Liver (tissue), 9 donors: ENCODE results near the gene MUC2. TPM values are rescaled to one million over a fixed set of nuclear protein-coding genes. Genes with fewer than 3 reads are reported as not detected.

Experiments
- DNase-seq: peaks from one replicate; pipeline ENCODE4 v3.0.0-alpha.2; 2017; ENCODE audit warnings: low spot score
- H3K27ac ChIP-seq, 2 donors: one replicate each; pipeline ENCODE4 v1.7.0; 2013; ENCODE audit warnings: inconsistent platforms in 2 of 2, low read length in 2 of 2, control low read depth in 1 of 2, low read depth in 1 of 2, mild to moderate bottlenecking in 1 of 2
- H3K27me3 ChIP-seq, 4 donors: one replicate each; pipeline versions ENCODE4 v1.6.1 to v1.7.0; 2013; ENCODE audit warnings: low read length in 3 of 4, inconsistent platforms in 1 of 4, mild to moderate bottlenecking in 1 of 4, moderate library complexity in 1 of 4; ENCODE audit not compliant: control insufficient read depth in 4 of 4, insufficient read depth in 4 of 4
- H3K36me3 ChIP-seq, 4 donors: one replicate each; pipeline versions ENCODE4 v1.6.1 to v1.7.0; 2013; ENCODE audit warnings: low read length in 3 of 4, mild to moderate bottlenecking in 3 of 4, low read depth in 1 of 4, moderate library complexity in 1 of 4; ENCODE audit not compliant: control insufficient read depth in 4 of 4, insufficient read depth in 3 of 4
- H3K4me1 ChIP-seq, 4 donors: one replicate each; pipeline versions ENCODE4 v1.6.1 to v1.7.0; 2013; ENCODE audit warnings: low read length in 3 of 4, mild to moderate bottlenecking in 3 of 4, moderate library complexity in 1 of 4; ENCODE audit not compliant: control insufficient read depth in 4 of 4, insufficient read depth in 4 of 4
- H3K4me3 ChIP-seq, 3 donors: one replicate each; pipeline versions ENCODE4 v1.6.1 to v1.7.0; 2013; ENCODE audit warnings: low read length in 3 of 3, control low read depth in 1 of 3, low read depth in 1 of 3, mild to moderate bottlenecking in 1 of 3
- H3K9ac ChIP-seq, 2 donors: one replicate each; pipeline ENCODE4 v1.7.0; 2013; ENCODE audit warnings: low read length in 2 of 2, mild to moderate bottlenecking in 2 of 2, moderate library complexity in 2 of 2, control low read depth in 1 of 2, low read depth in 1 of 2
- H3K9me3 ChIP-seq, 4 donors: one replicate each; pipeline versions ENCODE4 v1.6.1 to v1.7.0; 2013; ENCODE audit warnings: low read length in 3 of 4; ENCODE audit not compliant: control insufficient read depth in 4 of 4
- EGR1 ChIP-seq, 2 donors: IDR thresholded peaks; 2 replicates each; pipeline ENCODE4 v1.6.1; 2016 to 2018; ENCODE audit warnings: antibody characterized with exemption in 2 of 2, low read depth in 2 of 2
- FOXA2 ChIP-seq: IDR thresholded peaks from 2 replicates; pipeline ENCODE4 v1.6.1; 2016; ENCODE audit warnings: antibody characterized with exemption
- GABPA ChIP-seq, 2 donors: IDR thresholded peaks in 1 of 2; conservative IDR thresholded peaks in 1 of 2; 2 replicates each; pipeline ENCODE4 v1.6.1; 2016; ENCODE audit warnings: antibody characterized with exemption in 2 of 2, mild to moderate bottlenecking in 1 of 2, moderate library complexity in 1 of 2
- HNF4A ChIP-seq, 2 donors: conservative IDR thresholded peaks; 2 replicates each; pipeline ENCODE4 v1.6.1; 2016; ENCODE audit warnings: antibody characterized with exemption in 2 of 2, mild to moderate bottlenecking in 2 of 2
- NR2F2 ChIP-seq: IDR thresholded peaks from 2 replicates; pipeline ENCODE4 v1.6.1; 2016; ENCODE audit warnings: antibody characterized with exemption
- TAF1 ChIP-seq: conservative IDR thresholded peaks from 2 replicates; pipeline ENCODE4 v1.6.1; 2016; ENCODE audit warnings: antibody characterized with exemption, mild to moderate bottlenecking
- WGBS: extraction: QIAGEN DNeasy Blood & Tissue Kit; methylation state at CpG from one replicate; pipeline ENCODE4 v1.1.7; 2013; 5-methylcytosine and 5-hydroxymethylcytosine counted together
- polyA plus RNA-seq, 2 donors: library from polyadenylated mRNA; stranded (reverse) in 1 of 2; unstranded in 1 of 2; fragments of 200-250 nt in 1 of 2; fragments of >200 nt in 1 of 2; fragmentation: Nextera tagmentation in 1 of 2; extraction: Ambion mirVana in 1 of 2; gene quantifications; one replicate each; pipeline versions ENCODE4 v1.2.1 to v1.2.3, GENCODE V29; 2013 to 2015
- total RNA-seq, 2 donors: library from RNA; depleted of rRNA; stranded (reverse); fragments of >200 nt; gene quantifications; one replicate each; pipeline ENCODE4 v1.2.3, GENCODE V29; 2014
- TF ChIP-seq, protein P1 (sequence below): IDR thresholded peaks from 2 replicates; pipeline ENCODE4 v1.6.1; 2016; ENCODE audit warnings: antibody characterized with exemption
- TF ChIP-seq, protein P2 (sequence below): fragments of 150-350 bp; IDR thresholded peaks from 2 replicates; pipeline ENCODE4 v1.5.1; 2017; ENCODE audit warnings: improper control_type of control experiment, low read depth, low read length; ENCODE audit not compliant: missing input control
- TF ChIP-seq, protein P3 (sequence below): IDR thresholded peaks from 2 replicates; pipeline ENCODE4 v1.6.1; 2016; ENCODE audit warnings: antibody characterized with exemption
- TF ChIP-seq, protein P4 (sequence below): IDR thresholded peaks from 2 replicates; pipeline ENCODE4 v1.6.1; 2016; ENCODE audit warnings: antibody characterized with exemption, mild to moderate bottlenecking
- TF ChIP-seq, protein P5 (sequence below): IDR thresholded peaks from 2 replicates; pipeline ENCODE4 v1.6.1; 2016; ENCODE audit warnings: antibody characterized with exemption
- donor health status: healthy.
- donor health status: healthy.
- donor health status: healthy.
- donor health status: healthy.
- donor health status: healthy.

Gene MUC2
- total and polyA plus RNA-seq, 4 donors, result under 0.01 TPM; not detected in 3

DNA sequence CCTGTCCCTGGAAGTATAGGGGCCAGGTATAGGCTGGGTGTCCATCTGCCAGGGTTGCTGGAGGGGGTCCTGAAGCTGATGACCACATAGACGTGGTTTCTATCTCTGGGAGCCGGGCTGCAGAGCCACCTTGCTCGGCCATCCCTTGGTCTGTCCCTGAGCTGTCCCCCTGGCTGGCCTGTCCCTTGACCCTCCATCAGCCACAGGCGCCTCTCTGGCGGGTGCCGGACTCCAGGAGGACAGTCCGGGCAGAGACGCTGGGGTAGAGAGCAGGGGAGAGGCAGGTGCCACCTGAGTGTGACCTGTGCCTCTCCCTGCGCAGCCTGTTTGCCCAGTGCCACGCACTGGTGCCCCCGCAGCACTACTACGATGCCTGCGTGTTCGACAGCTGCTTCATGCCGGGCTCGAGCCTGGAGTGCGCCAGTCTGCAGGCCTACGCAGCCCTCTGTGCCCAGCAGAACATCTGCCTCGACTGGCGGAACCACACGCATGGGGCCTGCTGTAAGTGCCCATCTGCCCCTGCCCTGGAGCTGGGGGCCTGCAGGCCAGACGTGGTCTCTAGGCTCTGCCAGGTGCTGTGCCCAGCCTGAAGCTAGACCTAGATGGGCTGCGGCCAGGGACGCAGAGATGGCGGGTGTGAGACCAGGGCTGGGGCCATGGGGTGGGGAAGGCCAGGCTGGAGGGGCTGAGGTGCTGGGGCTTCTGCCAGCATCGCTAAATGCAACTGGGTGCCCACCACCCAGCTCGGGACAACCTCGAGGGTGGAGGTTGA, 29.9 kb downstream of the MUC2 start (continued):
- TF ChIP-seq, protein P1, sequence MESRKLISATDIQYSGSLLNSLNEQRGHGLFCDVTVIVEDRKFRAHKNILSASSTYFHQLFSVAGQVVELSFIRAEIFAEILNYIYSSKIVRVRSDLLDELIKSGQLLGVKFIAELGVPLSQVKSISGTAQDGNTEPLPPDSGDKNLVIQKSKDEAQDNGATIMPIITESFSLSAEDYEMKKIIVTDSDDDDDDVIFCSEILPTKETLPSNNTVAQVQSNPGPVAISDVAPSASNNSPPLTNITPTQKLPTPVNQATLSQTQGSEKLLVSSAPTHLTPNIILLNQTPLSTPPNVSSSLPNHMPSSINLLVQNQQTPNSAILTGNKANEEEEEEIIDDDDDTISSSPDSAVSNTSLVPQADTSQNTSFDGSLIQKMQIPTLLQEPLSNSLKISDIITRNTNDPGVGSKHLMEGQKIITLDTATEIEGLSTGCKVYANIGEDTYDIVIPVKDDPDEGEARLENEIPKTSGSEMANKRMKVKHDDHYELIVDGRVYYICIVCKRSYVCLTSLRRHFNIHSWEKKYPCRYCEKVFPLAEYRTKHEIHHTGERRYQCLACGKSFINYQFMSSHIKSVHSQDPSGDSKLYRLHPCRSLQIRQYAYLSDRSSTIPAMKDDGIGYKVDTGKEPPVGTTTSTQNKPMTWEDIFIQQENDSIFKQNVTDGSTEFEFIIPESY, result no peak
- no peak for TF ChIP-seq NR2F2
- TF ChIP-seq GABPA (IDR thresholded peaks at IDR 0.05 in 1 of 2, conservative IDR thresholded peaks at IDR 0.05 in 1 of 2), result no peak
- TF ChIP-seq TAF1, result no peak
- TF ChIP-seq, protein P2, sequence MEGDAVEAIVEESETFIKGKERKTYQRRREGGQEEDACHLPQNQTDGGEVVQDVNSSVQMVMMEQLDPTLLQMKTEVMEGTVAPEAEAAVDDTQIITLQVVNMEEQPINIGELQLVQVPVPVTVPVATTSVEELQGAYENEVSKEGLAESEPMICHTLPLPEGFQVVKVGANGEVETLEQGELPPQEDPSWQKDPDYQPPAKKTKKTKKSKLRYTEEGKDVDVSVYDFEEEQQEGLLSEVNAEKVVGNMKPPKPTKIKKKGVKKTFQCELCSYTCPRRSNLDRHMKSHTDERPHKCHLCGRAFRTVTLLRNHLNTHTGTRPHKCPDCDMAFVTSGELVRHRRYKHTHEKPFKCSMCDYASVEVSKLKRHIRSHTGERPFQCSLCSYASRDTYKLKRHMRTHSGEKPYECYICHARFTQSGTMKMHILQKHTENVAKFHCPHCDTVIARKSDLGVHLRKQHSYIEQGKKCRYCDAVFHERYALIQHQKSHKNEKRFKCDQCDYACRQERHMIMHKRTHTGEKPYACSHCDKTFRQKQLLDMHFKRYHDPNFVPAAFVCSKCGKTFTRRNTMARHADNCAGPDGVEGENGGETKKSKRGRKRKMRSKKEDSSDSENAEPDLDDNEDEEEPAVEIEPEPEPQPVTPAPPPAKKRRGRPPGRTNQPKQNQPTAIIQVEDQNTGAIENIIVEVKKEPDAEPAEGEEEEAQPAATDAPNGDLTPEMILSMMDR, result no peak
- no peak for TF ChIP-seq EGR1 (IDR thresholded peaks at IDR 0.05; ENCODE audit: low read depth in 2 of 2)

DNA sequence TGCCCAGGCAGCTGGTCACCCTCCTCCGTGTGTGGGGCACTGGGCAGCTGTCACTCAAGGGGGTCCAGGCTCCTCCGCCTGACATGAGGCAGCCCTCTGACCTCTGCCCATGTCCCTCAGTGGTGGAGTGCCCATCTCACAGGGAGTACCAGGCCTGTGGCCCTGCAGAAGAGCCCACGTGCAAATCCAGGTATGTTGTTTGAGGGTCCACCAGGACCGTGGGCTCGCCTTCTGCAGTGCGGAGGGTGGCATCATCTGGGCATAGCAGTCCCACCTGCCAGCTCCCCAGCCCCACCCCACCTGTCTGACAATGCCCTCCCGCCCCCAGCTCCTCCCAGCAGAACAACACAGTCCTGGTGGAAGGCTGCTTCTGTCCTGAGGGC, 30.5 kb downstream of the MUC2 start:
- TF ChIP-seq, protein P3, sequence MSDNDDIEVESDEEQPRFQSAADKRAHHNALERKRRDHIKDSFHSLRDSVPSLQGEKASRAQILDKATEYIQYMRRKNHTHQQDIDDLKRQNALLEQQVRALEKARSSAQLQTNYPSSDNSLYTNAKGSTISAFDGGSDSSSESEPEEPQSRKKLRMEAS, result no peak
- TF ChIP-seq, protein P4, sequence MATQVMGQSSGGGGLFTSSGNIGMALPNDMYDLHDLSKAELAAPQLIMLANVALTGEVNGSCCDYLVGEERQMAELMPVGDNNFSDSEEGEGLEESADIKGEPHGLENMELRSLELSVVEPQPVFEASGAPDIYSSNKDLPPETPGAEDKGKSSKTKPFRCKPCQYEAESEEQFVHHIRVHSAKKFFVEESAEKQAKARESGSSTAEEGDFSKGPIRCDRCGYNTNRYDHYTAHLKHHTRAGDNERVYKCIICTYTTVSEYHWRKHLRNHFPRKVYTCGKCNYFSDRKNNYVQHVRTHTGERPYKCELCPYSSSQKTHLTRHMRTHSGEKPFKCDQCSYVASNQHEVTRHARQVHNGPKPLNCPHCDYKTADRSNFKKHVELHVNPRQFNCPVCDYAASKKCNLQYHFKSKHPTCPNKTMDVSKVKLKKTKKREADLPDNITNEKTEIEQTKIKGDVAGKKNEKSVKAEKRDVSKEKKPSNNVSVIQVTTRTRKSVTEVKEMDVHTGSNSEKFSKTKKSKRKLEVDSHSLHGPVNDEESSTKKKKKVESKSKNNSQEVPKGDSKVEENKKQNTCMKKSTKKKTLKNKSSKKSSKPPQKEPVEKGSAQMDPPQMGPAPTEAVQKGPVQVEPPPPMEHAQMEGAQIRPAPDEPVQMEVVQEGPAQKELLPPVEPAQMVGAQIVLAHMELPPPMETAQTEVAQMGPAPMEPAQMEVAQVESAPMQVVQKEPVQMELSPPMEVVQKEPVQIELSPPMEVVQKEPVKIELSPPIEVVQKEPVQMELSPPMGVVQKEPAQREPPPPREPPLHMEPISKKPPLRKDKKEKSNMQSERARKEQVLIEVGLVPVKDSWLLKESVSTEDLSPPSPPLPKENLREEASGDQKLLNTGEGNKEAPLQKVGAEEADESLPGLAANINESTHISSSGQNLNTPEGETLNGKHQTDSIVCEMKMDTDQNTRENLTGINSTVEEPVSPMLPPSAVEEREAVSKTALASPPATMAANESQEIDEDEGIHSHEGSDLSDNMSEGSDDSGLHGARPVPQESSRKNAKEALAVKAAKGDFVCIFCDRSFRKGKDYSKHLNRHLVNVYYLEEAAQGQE, result no peak
- TF ChIP-seq EGR1 (IDR thresholded peaks at IDR 0.05; ENCODE audit: low read depth in 2 of 2), result no peak
- TF ChIP-seq, protein P5, sequence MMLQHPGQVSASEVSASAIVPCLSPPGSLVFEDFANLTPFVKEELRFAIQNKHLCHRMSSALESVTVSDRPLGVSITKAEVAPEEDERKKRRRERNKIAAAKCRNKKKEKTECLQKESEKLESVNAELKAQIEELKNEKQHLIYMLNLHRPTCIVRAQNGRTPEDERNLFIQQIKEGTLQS, result no peak
- no peak for TF ChIP-seq GABPA (IDR thresholded peaks at IDR 0.05 in 1 of 2, conservative IDR thresholded peaks at IDR 0.05 in 1 of 2)
- TF ChIP-seq NR2F2, result no peak
- TF ChIP-seq FOXA2, result no peak
- TF ChIP-seq HNF4A (conservative IDR thresholded peaks at IDR 0.05), result no peak
- no peak overlapping the region for H3K4me3 ChIP-seq
- no peak for DNase-seq
- no peaks in the 10 kb centered on the region for H3K36me3 ChIP-seq
- no peak overlapping the region for H3K27ac ChIP-seq
- no peaks in the 10 kb centered on the region for H3K27me3 ChIP-seq
- 89% methylated on average over 7 of the region's 7 CpGs for WGBS
- no peaks in the 10 kb centered on the region for H3K9me3 ChIP-seq
- H3K4me1 ChIP-seq, result no peaks in the 10 kb centered on the region
- no peak overlapping the region for H3K9ac ChIP-seq
